Testis (tissue), 2 donors: ENCODE results near the gene FANCG.

Experiments
- POLR2A ChIP-seq: fragments of 450-650 bp; IDR thresholded peaks from one replicate; pipeline ENCODE4 v1.6.1; 2017; ENCODE audit warnings: antibody characterized with exemption, mild to moderate bottlenecking, moderate library complexity
- TF ChIP-seq, protein P1 (sequence below), 3 experiments: fragments of 450-650 bp in 2 of 3; fragments of 200-600 bp in 1 of 3; sonication (generic) in 1 of 3; IDR thresholded peaks; one replicate each; pipeline ENCODE4 v1.5.1; 2016 to 2019; ENCODE audit warnings: antibody characterized with exemption in 3 of 3, mild to moderate bottlenecking in 2 of 3, moderate library complexity in 1 of 3

DNA sequence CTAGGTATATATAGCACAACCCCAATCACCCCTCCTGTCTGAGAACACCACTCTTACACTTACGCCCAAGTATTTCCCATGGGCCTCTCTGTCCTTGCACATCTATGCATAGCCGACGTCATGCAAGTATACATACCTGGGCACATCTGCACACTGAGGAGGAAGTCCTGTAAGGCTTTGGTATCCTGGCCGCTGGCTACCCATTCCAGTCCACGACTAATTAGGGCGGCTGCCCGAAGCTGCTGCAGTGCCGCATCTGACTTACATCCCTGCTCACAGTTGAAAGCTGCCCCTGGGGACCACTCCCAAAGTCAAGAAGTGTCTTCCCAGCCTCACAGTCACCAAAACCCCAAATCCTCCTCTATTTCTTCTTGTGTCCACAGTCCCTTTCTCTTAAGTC, 5.0 kb downstream of the FANCG start:
- TF ChIP-seq POLR2A, result no peak
- TF ChIP-seq, protein P1, sequence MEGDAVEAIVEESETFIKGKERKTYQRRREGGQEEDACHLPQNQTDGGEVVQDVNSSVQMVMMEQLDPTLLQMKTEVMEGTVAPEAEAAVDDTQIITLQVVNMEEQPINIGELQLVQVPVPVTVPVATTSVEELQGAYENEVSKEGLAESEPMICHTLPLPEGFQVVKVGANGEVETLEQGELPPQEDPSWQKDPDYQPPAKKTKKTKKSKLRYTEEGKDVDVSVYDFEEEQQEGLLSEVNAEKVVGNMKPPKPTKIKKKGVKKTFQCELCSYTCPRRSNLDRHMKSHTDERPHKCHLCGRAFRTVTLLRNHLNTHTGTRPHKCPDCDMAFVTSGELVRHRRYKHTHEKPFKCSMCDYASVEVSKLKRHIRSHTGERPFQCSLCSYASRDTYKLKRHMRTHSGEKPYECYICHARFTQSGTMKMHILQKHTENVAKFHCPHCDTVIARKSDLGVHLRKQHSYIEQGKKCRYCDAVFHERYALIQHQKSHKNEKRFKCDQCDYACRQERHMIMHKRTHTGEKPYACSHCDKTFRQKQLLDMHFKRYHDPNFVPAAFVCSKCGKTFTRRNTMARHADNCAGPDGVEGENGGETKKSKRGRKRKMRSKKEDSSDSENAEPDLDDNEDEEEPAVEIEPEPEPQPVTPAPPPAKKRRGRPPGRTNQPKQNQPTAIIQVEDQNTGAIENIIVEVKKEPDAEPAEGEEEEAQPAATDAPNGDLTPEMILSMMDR (IDR thresholded peaks at IDR 0.05), result no peak
